GM12891 (cell line): Measurements from ENCODE around the gene NR5A2.

Source experiments
- DNase-seq: peaks from one replicate; pipeline ENCODE4 v3.0.0; 2011; ENCODE audit warnings: low spot score; ENCODE audit not compliant: insufficient read length
- FAIRE-seq: peaks from 2 replicates; lab custom pipeline; 2011; peaks lifted over from hg19 to GRCh38; lab: Jason Lieb, UNC
- PAX5 ChIP-seq: IDR thresholded peaks from 2 replicates; pipeline ENCODE4 v1.6.1; 2011; ENCODE audit warnings: low read length, moderate library complexity, mild to moderate bottlenecking; ENCODE audit not compliant: insufficient read depth, severe bottlenecking
- POLR2A ChIP-seq: IDR thresholded peaks from 2 replicates; pipeline ENCODE4 v1.6.1; 2011; ENCODE audit warnings: low read depth, low read length, control low read depth
- POLR2AphosphoS5 ChIP-seq: IDR thresholded peaks from 2 replicates; pipeline ENCODE4 v1.6.1; 2011; ENCODE audit warnings: low read depth, low read length, control low read depth
- POU2F2 ChIP-seq: IDR thresholded peaks from 2 replicates; pipeline ENCODE4 v1.6.1; 2011; ENCODE audit warnings: low read depth, mild to moderate bottlenecking, control low read depth, low read length, moderate library complexity
- SPI1 ChIP-seq: IDR thresholded peaks from 2 replicates; pipeline ENCODE4 v1.6.1; 2011; ENCODE audit warnings: low read depth, low read length, control low read depth
- TAF1 ChIP-seq: IDR thresholded peaks from 2 replicates; pipeline ENCODE4 v1.6.1; 2011; ENCODE audit warnings: low read depth, low read length, control low read depth

Gene NR5A2

DNA sequence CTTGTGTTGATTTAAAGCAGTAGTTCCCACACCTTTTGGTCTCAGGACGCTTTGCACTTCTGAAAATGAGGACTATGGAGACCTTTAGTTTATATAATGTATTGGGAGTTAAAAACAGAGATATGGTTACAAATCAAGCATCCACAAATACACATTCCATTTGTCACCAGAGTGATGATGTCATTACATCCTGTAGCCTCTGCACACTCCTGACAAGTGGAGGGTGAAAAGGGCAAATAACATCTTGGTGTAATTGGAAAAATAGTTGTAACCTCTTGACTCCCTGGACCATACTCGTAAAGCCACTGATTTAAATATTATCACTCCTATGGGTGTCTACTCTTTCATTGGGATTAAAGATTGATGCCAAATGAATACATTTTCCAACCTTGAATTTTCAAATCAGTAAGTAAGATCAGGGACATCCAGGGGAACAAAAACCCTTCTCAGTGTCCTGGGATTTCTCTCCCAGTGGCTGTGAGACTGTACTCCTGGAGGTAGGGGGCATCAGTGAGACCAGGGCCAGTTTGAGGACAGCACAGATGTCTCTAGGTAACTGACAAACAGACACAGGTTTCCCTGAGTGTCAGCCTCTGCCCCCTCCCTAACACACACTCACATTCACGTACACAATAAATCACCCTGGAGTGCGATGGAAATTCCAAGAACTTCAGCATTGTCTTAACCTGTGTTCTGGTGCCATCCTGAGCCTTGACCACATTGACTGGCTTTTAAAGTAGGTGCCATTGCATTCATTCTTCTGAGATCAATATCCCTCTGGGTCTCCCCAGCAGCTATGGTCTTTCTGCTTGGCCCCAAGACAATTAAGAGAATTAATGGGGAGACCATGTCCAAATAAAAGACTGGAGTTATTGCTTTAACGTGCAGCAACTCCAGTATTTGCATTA lies 63.0 kb downstream of the NR5A2 start:
- no peak for DNase-seq
- FAIRE-seq, result no peak
- TF ChIP-seq SPI1 (no peak), POU2F2 (no peak), POLR2A (no peak), POLR2AphosphoS5 (no peak), TAF1 (no peak), PAX5 (no peak)

- TF ChIP-seq POU2F2 (no peak), POLR2A (no peak), SPI1 (no peak), POLR2AphosphoS5 (no peak), TAF1 (no peak), PAX5 (no peak)
- no peak for FAIRE-seq
- no peak for DNase-seq
Measured at GRCh38 chr1:200095057-200095577, 67.6 kb downstream of the NR5A2 start.

GRCh38 chr1:200096774-200097173 lies 69.3 kb downstream of the NR5A2 start:
- DNase-seq (no peak), FAIRE-seq (peak; percentile 98)
- TF ChIP-seq POU2F2, result no peak
- peak; percentile 95 for TF ChIP-seq PAX5

DNA sequence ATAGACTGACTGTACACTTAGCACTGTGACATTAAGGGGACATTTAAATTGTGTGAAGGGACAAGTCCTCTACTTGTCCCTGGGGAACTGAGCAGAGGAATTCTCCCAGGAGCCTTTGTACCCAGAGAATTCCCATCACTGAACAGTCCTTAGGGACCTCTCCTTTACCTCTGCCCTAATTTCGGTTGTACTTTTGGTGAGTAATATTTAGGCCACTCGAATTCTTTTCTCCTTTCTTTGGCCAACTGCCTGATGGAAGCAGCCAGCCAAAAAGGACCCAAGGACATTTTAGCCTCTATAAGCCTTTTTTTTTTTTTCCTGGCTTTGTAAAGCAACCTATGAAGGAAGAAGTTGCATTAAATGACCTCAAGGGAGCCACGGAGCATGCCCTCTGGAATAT lies 71.5 kb downstream of the NR5A2 start:
- FAIRE-seq (no peak), DNase-seq (no peak)
- TF ChIP-seq TAF1, result no peak
- TF ChIP-seq POU2F2, result no peak
- TF ChIP-seq PAX5, result no peak
- TF ChIP-seq POLR2AphosphoS5, result no peak
- TF ChIP-seq SPI1, result no peak

DNA sequence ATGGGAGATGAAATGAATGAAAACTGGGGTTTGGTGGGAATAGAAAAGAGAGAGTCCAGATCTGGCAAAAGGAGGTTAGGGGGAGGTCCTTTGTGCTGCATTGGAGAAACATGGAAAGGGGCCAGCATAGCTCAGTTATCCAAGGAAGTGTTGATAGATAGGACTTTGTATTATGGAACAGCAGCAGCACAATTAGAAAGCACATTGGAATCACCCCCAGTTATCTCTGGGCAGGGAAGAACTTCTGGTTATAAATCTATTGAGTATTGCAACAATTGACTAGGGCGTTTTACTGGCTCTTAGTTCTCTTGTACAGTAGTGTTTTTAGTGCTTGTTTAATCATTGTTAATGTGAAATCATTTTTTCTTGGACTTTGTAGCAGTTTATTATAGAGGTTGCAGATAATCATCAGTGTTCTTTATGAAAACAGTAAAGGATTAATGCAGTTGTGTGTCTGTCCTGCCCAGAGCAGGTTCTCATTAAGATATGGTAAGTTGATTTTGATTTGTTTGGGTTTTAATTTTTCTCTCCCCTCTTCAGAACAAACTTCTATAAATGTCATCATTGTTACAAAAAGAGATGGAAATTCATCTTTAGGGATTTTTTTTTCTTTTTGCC lies 76.6 kb downstream of the NR5A2 start:
- TF ChIP-seq POU2F2 (no peak), TAF1 (no peak), POLR2A (no peak), PAX5 (no peak), POLR2AphosphoS5 (no peak), SPI1 (no peak)
- no peak for FAIRE-seq
- DNase-seq, result no peak

DNA sequence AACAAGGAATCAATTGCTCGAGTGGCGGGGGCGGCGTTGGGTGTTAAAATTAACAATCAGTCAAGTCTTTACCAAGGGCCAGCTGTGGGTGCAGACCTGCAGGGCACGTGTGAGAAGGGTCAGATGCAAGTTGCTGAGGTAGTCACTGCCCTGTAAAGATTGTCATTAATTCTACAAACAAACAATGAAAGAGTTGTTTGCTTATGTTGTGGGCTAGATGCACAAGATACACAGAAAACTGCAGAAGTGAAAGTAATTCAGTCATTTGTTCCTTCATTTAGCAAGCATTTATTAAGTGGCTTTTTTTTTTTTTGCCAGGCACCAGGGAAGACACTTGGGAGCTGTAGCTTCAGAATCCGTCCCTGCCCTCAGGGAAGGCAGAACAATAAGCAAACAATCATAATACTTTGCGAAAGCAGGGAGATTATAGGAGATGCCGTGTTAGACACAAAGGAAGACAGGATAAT lies 79.5 kb downstream of the NR5A2 start:
- DNase-seq, result no peak
- FAIRE-seq, result no peak
- TF ChIP-seq TAF1 (no peak), SPI1 (peak; percentile 59)

- DNase-seq, result no peak
- no peak for TF ChIP-seq TAF1
- TF ChIP-seq SPI1, result no peak
- no peak for TF ChIP-seq POLR2A
- TF ChIP-seq POLR2AphosphoS5, result no peak
- TF ChIP-seq POU2F2, result no peak
- no peak for TF ChIP-seq PAX5
Measured at GRCh38 chr1:200108659-200109058, 81.1 kb downstream of the NR5A2 start.

GRCh38 chr1:200112290-200112689 lies 84.8 kb downstream of the NR5A2 start:
- no peak for TF ChIP-seq POLR2AphosphoS5
- no peak for TF ChIP-seq TAF1
- TF ChIP-seq POLR2A, result no peak
- no peak for TF ChIP-seq SPI1
- TF ChIP-seq POU2F2, result no peak
- no peak for TF ChIP-seq PAX5
- FAIRE-seq, result no peak
- no peak for DNase-seq

More at GRCh38 chr1:200108659-200109058, 81.1 kb downstream of the NR5A2 start:
- FAIRE-seq, result no peak

- FAIRE-seq (no peak), DNase-seq (no peak)
- TF ChIP-seq POU2F2 (no peak), SPI1 (peak; percentile 78)
Measured at GRCh38 chr1:200115532-200115931, 88.0 kb downstream of the NR5A2 start.

DNA sequence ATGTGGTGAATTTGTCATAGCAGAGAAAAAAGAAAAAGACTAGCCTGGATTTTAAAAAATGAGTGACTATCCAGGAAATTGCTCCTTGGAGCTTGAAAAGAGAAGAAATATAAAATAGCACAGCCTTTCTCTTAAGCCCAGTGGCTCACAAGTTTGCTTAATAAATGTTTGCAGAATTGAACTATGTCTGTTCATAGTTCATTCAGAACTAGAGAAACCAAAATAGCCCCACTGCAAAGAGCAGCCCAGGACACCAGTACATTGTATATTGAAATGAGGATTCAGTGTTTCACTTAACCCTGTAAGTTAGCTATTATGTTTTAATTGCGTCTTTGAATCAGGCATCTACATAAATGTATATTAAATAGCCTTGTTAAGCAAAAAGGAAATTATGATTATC lies 88.8 kb downstream of the NR5A2 start:
- FAIRE-seq (no peak), DNase-seq (no peak)
- no peak for TF ChIP-seq PAX5
- no peak for TF ChIP-seq TAF1
- no peak for TF ChIP-seq POU2F2
- TF ChIP-seq POLR2AphosphoS5, result no peak
- TF ChIP-seq POLR2A, result no peak
- TF ChIP-seq SPI1, result no peak
